SK-N-SH treated with all-trans-retinoic acid at 6 μM for 48 hours (cell line): Measurements from ENCODE around the gene IL9R.

Experiments
- ATAC-seq: fragments of 200-7000 bp; cut with Tn5 transposase; 3 replicates; pipeline ENCODE4 v1.9.1; 2020; ENCODE audit warnings: mild to moderate bottlenecking, moderate library complexity
- ARNTL ChIP-seq: fragments of 450-650 bp; formaldehyde crosslinking; IDR thresholded peaks from 2 replicates; pipeline ENCODE4 v1.5.0; 2020; ENCODE audit warnings: low read depth, mild to moderate bottlenecking, moderate library complexity, borderline replicate concordance
- BACH2 ChIP-seq: fragments of 250-450 bp; sonication (Bioruptor Pico); IDR thresholded peaks from 2 replicates; pipeline ENCODE4 v1.9.0; 2021; ENCODE audit warnings: mild to moderate bottlenecking, borderline replicate concordance
- CREB5 ChIP-seq: fragments of 250-450 bp; sonication (Bioruptor Pico); IDR thresholded peaks from 2 replicates; pipeline ENCODE4 v1.5.1; 2020; ENCODE audit warnings: low read depth, mild to moderate bottlenecking, moderate library complexity
- CSRNP3 ChIP-seq: fragments of 250-450 bp; sonication (Bioruptor Pico); IDR thresholded peaks from 2 replicates; pipeline ENCODE4 v1.5.1; 2021; ENCODE audit warnings: mild to moderate bottlenecking, moderate library complexity
- ESRRG ChIP-seq: fragments of 250-450 bp; sonication (Bioruptor Pico); IDR thresholded peaks from 2 replicates; pipeline ENCODE4 v1.6.1; 2021; ENCODE audit warnings: mild to moderate bottlenecking
- GLIS3 ChIP-seq: fragments of 250-450 bp; sonication (Bioruptor Pico); IDR thresholded peaks from 2 replicates; pipeline ENCODE4 v1.5.0; 2020; ENCODE audit warnings: mild to moderate bottlenecking, moderate library complexity
- ISL1 ChIP-seq: fragments of 250-450 bp; sonication (Bioruptor Pico); IDR thresholded peaks from 2 replicates; pipeline ENCODE4 v2.1.2; 2022; ENCODE audit warnings: mild to moderate bottlenecking, moderate library complexity
- OSR1 ChIP-seq: fragments of 250-450 bp; sonication (Bioruptor Pico); IDR thresholded peaks from 2 replicates; pipeline ENCODE4 v1.8.0; 2022; ENCODE audit warnings: moderate library complexity, mild to moderate bottlenecking, inconsistent platforms
- PATZ1 ChIP-seq: fragments of 250-450 bp; sonication (Bioruptor Pico); IDR thresholded peaks from 2 replicates; pipeline ENCODE4 v1.8.0; 2020; ENCODE audit warnings: mild to moderate bottlenecking, moderate library complexity, borderline replicate concordance
- POU6F1 ChIP-seq: fragments of 250-450 bp; sonication (Bioruptor Pico); IDR thresholded peaks from 2 replicates; pipeline ENCODE4 v1.8.0; 2021; ENCODE audit warnings: low read depth, mild to moderate bottlenecking, moderate library complexity, borderline replicate concordance
- PPARA ChIP-seq: fragments of 250-450 bp; sonication (Bioruptor Pico); IDR thresholded peaks from 2 replicates; pipeline ENCODE4 v1.5.0; 2020; ENCODE audit warnings: mild to moderate bottlenecking, borderline replicate concordance
- RARB ChIP-seq: fragments of 250-450 bp; sonication (Bioruptor Pico); IDR thresholded peaks from 2 replicates; pipeline ENCODE4 v1.8.0; 2021; ENCODE audit warnings: mild to moderate bottlenecking, moderate library complexity
- SNAI2 ChIP-seq: fragments of 250-450 bp; sonication (Bioruptor Pico); IDR thresholded peaks from 2 replicates; pipeline ENCODE4 v1.5.0; 2020; ENCODE audit warnings: mild to moderate bottlenecking, moderate library complexity
- TCF4 ChIP-seq: fragments of 250-450 bp; sonication (Bioruptor Pico); IDR thresholded peaks from 2 replicates; pipeline ENCODE4 v1.8.0; 2021; ENCODE audit warnings: mild to moderate bottlenecking, moderate library complexity, borderline replicate concordance
- TOX ChIP-seq: fragments of 250-450 bp; sonication (Bioruptor Pico); IDR thresholded peaks from 2 replicates; pipeline ENCODE4 v1.8.0; 2021; ENCODE audit warnings: mild to moderate bottlenecking, moderate library complexity, borderline replicate concordance
- TSHZ2 ChIP-seq: fragments of 250-450 bp; sonication (Bioruptor Pico); IDR thresholded peaks from 2 replicates; pipeline ENCODE4 v1.5.0; 2020; ENCODE audit warnings: mild to moderate bottlenecking, moderate library complexity
- ZC3H10 ChIP-seq: fragments of 250-450 bp; sonication (Bioruptor Pico); IDR thresholded peaks from 2 replicates; pipeline ENCODE4 v1.5.1; 2021; ENCODE audit warnings: mild to moderate bottlenecking, moderate library complexity
- ZFP3 ChIP-seq: fragments of 250-450 bp; sonication (Bioruptor Pico); IDR thresholded peaks from 2 replicates; pipeline ENCODE4 v1.5.0; 2020; ENCODE audit warnings: mild to moderate bottlenecking, moderate library complexity
- ZFP30 ChIP-seq: fragments of 450-650 bp; formaldehyde crosslinking; IDR thresholded peaks from 2 replicates; pipeline ENCODE4 v1.5.0; 2022; ENCODE audit warnings: mild to moderate bottlenecking, moderate library complexity
- ZNF565 ChIP-seq: fragments of 450-650 bp; formaldehyde crosslinking; conservative IDR thresholded peaks from 2 replicates; pipeline ENCODE4 v1.5.0; 2020; ENCODE audit warnings: low read depth, mild to moderate bottlenecking, moderate library complexity
- ZNF70 ChIP-seq: fragments of 450-650 bp; formaldehyde crosslinking; IDR thresholded peaks from 2 replicates; pipeline ENCODE4 v1.5.0; 2020; ENCODE audit warnings: mild to moderate bottlenecking, moderate library complexity
- ZNF8 ChIP-seq: fragments of 450-650 bp; formaldehyde crosslinking; IDR thresholded peaks from 2 replicates; pipeline ENCODE4 v1.5.0; 2020; ENCODE audit warnings: mild to moderate bottlenecking, moderate library complexity

Gene IL9R

GRCh38 chrX:155951237-155951789 lies 46.2 kb upstream of the IL9R start (continued):
- no peak for TF ChIP-seq ZFP30 (CRISPR knock-in tag)

- TF ChIP-seq CREB5 (CRISPR knock-in tag): no peak
- no peak for TF ChIP-seq ARNTL (CRISPR knock-in tag)
- TF ChIP-seq TCF4 (CRISPR knock-in tag): no peak
- TF ChIP-seq PPARA (CRISPR knock-in tag): no peak
- TF ChIP-seq RARB (CRISPR knock-in tag): no peak
- no peak for TF ChIP-seq GLIS3
- no peak for TF ChIP-seq CSRNP3 (CRISPR knock-in tag)
- no peak for TF ChIP-seq ESRRG (CRISPR knock-in tag)
- TF ChIP-seq TOX (CRISPR knock-in tag): no peak
- no peak for TF ChIP-seq TSHZ2
- TF ChIP-seq ZNF70 (CRISPR knock-in tag): no peak
- no peak for TF ChIP-seq ZC3H10 (CRISPR knock-in tag)
- no peak for TF ChIP-seq SNAI2
- ATAC-seq: no peak
These were observed 44.4 kb upstream of the IL9R start for GRCh38 chrX:155953055-155953454.

GRCh38 chrX:155954793-155955192 lies 42.7 kb upstream of the IL9R start:
- TF ChIP-seq GLIS3 (no peak), ARNTL (CRISPR knock-in tag) (no peak), CSRNP3 (CRISPR knock-in tag) (no peak), ZFP30 (CRISPR knock-in tag) (no peak), CREB5 (CRISPR knock-in tag) (no peak), POU6F1 (no peak), ZC3H10 (CRISPR knock-in tag) (no peak), ZNF8 (CRISPR knock-in tag) (no peak), ZNF565 (CRISPR knock-in tag) (no peak), PPARA (CRISPR knock-in tag) (no peak), ZNF70 (CRISPR knock-in tag) (no peak), SNAI2 (no peak), ZFP3 (no peak), TOX (CRISPR knock-in tag) (no peak), ISL1 (CRISPR knock-in tag) (no peak), BACH2 (CRISPR knock-in tag) (no peak), ESRRG (CRISPR knock-in tag) (no peak), OSR1 (CRISPR knock-in tag) (no peak), PATZ1 (CRISPR knock-in tag) (no peak)
- ATAC-seq: no peak
